GM19324 (cell line): ENCODE data around the gene CIC.
"Not testable (repeated sequence)": the region's sequence is repeated elsewhere in the genome, so short reads cannot be mapped to it uniquely, and the experiment has no call there.

Source experiments
- ATAC-seq: cut with Tn5 transposase; IDR thresholded peaks from one replicate; pipeline ENCODE4 v1.9.1; 2021; ENCODE audit warnings: mild to moderate bottlenecking, moderate library complexity; ENCODE audit not compliant: unreplicated experiment, low FRiP score

CIC gene

DNA sequence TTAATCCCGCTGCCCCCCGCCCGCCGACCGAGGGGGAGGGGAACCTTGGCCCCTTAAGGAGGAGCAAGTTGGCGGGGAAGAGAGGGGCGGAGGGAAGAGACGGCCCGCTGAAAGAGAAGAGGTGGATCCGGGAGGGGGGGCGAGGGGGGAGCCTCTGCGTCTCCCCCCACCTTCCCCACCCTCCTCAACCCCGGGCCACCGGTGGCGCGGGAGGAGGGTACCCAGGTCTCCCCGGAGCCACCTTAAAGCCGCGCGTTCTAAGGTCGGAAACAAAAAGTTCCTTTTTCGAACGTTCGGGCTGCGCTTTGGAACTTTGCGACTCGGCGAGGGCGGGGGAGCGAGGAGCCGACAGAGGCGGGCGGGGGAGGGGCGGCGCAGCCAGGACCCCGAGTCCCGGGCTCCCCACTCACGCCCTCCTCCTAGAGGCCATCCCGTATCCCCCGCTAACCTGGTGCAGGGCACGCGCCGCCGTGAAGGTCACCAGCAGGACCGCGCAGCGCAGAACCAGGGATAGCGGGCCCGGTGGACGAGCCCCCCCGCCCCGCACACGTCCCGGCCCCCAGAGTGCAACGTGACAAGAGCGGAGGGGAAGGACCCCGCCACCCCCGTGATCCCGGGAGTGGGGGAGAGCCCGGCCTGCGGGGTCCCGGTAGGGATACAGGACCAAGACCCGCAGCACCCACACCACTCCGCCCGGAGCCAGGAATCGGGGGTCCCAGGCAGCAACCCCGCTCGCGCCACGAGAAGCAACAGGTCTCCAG is 14.8 kb upstream of the CIC start:
- peak; percentile 37 for ATAC-seq

DNA sequence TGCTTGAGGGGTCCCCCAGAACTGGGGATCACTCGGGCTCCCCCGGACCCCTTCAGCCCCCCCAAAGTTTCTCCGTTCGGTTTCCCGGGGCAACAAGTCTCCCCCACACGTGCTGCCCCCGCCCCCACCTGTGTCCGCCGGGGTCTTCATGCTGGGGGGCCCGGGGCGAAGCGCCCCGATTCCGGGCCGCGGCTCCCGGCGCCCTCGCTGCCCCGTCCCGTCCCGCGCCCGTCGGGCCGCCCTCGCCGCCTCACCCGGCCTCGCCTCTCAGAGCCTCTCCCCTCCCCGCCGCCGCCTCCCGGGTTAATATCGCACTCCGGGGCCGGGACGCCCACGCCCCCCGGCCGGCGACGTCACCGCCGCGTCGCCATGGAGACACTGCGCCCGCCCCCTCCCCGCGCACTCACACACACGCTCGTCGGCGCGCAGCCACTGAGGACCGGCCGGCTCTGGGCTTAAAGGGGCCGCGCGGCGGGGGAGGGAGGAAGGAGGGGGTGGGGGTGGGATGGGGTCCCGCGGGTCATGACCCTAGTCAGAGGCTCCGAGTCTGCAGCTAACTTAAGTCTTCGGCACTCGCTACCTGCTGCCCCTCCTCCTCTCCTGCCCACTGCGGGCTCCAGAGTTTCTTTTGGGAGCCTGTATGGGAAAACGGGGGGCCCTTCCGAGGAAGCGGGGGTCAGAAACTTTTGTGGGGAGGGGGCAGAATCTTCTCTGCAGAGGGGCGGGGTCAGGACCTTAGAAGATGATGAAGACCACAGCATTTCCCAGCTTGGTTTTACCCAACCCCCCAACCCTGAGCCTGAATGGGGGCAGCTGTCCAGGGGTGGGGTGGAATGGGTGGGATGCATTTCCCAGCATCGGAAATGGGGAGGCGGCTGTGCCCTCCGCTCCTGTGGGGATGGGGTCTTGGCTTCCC is 13.9 kb upstream of the CIC start, which contains the start of gene ERF:
Gene ERF, minus strand, starts transcription at position 279 of the 916 bp plus-strand sequence. Its CDS starts 129 bp downstream, at position 150.
- ATAC-seq: peak; percentile 68

DNA sequence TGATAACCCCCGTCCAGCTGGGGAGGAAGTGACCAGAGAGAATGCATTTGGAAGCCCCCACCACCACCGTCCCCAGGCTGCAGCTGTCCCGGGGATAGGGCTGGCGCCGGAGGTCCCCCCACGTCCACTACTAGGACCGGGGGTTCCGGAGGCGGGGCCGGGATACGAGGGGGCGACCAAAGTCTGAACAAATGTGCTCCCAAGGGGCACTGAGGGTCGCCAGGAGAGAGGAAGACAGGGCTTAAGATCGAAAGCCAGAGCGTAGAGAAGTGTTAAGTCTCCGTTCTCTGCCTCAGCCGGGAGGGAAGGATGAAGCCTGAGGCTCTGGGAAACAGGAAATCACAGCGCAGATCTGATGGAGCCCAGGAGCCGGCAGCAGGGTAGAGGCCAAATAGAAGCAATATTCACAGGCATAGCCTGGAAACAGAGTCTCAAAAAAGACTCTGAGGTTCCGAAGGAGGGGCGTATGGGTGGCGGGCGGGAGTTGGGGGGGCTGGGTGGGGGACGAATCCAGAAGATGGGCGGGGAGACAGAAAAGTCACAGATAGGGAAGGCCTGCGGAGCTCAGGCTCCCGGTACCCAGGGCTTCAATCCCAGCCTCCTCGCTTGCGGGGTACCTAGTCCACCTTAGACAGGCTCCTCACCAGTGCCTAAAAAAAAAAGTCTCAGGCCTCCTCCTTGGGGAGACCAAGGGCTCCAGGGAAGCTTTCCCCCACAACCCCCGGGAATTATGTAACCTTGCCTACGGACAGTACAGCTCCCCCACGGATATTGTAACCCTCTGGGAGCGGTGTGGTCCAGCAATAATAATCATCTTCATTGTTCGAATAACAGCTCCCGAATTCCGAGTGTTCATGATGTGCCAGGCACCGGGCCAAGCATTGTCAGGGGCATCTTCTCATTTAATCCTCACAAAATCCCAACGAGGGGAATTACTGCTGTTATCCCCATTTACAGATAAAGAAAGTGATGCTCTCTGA is 13.0 kb upstream of the CIC start:
- ATAC-seq: no peak

DNA sequence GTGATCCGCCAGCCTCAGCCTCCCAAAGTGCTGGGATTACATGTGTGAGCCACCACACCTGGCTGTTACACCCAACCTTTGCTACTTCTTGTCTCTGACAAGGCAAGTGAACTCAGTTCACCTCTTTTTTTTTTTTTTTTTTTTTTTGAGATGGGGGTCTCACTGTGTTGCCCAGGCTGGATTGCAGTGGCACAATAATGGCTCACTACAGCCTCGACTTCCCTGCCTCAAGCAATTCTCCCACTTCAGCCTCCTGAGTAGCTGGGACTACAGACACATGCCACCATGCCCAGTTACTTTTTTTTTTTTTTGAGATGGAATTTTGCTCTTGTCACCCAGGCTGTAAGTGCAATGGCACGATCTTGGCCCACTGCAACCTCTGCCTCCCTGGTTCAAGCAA is 11.2 kb upstream of the CIC start:
- not testable (repeated sequence) for ATAC-seq

DNA sequence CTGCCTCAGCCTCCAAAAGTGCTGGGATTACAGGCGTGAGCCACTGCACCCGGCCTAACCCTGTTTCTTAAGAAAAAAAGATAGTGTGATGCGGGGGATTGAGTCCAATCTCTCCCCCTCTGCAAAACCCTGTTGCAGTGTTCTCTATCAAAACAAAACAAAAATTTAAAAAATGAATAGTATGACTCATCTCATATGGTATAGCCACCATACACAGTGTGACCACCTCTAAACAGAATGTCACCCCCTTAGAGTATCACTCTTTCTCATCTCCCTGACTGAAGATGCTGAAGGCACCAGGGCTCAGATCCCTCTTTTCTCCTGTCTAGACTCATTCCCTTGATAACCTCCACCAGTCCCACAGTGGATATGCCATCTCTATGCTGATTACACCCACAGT is 7.3 kb upstream of the CIC start:
- no peak for ATAC-seq

DNA sequence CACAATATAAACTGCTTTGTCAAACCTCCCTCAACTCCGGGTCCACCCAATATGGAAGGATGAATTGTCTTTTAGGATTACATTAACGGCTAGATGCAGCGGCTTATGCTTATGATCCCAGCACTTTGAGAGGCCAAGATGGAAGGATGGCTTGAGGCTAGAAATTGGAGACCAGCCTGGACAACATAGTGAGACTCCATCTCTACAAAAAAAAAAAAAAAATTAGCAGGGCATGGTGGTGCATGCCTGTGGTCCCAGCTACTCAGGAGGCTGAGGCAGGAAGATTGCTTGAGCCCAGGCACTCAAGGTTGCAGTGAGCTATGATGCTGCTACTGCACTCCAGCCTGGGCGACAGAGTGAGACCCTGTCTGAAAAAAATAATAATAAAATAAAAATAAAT is 2.9 kb upstream of the CIC start:
- not testable (repeated sequence) for ATAC-seq

DNA sequence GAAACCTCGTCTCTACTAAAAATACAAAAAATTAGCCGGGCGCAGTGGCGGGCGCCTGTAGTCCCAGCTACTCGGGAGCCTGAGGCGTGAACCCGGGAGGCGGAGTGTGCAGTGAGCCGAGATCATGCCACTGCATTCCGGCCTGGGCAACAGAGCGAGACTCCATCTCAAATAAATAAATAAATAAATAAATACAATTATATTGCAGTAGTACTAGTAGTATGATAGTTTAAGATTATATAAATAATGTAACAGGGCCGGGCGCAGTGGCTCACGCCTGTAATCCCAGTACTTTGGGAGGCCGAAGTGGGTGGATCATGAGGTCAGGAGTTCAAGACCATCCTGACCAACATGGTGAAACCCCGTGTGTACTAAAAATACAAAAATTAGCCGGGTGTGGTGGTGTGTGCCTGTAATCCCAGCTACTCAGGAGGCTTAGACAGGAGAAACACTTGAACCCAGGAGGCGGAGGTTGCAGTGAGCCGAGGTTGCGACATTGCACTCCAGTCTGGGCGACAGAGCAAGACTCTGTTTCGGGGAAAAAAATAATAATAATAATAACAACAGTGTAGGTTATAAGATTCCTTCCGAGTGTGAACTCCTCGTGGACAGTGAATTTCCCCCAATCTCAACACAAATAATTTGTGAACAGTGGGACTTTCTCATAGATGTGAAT is 2.0 kb upstream of the CIC start:
- ATAC-seq: not testable (repeated sequence)

DNA sequence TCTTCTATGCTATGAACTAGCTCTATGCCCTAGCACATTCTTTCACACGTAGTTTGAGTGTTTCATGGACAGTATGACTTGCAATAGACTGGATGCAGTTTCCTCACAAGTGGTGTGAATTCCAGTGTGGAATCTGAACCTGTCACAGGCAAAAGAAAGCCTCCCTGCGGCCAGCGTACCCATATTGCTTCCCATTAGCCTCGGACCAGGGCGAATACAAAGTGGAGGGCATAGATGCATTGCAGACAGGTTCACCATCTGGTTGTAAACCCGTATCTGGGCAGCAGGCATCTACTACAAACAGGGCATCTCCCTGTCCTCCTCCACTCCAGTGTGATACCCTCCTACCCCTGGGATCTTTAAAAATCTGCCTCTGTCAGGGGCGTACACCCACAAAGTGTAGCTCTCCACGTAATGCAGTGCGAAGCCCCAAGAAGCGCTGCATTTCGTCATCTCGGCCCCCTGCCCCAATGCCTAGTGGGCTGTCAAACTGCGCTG is 1.4 kb upstream of the CIC start:
- no peak for ATAC-seq

DNA sequence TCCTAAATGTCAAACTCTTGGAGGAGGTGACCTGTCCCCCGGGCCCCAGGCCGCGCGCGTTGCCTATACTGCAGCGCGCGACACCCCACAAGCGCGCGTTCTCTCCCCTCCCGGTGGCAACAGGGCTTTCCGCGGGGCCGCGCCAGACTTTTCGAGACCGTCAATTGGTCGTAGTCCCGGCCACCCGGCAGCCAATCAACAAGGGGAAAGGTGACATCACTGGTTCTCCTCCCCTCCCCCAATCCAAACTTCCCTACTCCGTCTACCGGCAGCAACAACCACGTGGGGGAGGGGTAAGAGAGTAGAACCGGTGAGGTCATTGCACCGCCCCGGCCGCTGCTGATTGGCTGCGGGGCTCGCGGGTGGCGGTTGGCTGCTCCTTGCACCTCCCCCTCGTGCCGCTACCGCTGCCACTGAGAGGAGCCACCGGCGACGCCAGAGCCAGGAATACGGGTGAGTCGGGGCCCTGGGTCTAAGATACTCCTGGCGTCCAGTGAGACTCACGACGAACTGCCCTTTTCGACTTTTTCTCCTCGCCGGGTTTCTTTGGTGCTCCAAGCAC is 829 bp upstream of the CIC start:
- peak; percentile 68 for ATAC-seq

DNA sequence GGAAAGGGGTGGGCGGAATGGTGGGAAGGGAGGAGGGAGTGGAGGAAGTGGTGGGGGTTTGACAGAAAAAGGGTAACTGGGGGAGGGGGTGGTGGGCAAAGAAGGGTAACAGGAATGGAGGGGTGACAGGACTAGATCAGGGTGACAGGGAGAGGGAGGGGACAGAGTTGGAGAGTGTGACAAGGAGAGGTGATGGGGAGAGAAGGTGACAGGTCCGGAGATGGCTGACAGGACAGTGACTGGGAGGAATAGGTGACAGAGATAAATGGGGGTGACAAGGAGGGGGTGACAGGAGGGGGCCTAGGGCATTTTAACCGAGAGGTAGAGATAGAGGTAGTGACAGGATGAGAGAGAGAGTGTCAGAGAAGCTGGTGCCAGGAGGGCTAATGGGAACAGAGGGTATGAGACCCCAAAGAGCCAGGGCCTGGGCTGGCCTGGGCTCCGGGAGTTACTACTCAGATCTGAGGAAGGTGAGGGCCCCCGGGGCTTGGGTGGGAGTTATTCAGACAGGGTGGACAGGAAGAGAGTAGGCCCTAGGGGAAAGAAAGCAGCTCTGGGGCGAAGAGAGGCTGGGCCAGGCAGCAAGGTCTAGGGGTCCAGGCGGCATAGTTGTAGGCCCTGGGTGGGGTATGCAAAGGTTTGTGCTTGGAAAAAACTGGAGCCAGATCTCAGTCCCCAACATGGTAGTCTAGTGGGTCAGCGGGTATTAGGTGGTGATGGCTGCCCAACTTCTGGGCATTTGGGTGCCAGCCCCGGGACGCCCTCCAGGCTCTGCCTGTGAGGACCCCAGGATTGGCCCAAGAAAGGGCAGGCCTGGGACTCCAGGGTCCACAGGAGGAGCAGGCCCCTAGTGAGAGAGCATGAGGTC is 660 bp downstream of the CIC start:
- ATAC-seq: no peak

DNA sequence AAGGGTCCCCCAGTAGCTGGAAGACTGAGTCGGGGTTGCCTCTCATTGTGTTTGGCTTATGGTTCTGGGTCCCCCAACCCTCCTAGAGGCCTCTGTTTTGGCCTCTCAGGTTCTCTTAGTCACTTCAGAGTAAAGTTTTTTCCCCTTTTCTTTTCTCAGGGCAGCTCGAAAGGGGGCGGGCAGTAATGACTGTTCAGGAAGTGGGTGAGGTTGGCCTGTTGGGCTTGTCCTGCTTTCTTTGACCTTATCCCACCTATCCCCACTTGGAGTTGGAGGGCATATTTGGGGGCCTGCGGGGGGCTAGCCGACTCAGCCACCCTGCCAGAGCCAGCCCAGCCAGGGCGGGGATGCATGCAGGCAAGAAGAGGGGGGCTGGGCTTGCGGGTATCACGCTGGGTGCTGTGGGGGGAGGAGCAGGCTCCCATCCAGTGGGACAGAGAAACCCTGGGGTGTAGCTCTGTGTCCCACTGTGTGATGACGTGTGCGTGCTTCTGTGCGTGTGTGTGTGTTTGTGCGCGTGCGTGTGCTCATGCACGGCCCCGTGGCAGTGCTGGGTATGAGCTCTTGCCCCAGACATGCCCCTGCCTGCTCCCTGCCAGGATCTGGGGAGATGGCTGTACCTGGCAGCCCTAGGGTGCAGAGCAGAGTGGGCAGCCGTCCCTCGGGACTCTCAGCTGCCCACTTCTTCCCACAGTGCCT is 1.4 kb downstream of the CIC start:
- ATAC-seq: no peak

DNA sequence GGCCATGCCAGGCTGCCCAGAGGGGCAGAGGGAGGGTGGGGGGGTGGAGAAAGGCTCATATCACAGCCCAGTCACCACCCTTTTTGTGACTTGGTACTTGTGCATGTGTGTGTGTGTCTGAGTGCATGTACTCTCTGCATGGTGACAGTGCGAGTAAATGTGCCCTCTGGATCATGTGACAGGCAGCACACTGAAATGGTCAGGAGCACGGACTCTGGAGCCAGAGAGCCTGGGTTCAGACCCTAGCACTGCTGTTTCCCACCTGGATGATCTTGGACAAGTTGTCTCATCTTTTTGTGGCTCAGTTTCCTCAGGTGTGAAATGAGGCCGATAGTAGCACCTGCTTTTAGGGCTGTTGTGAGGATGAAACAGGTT is 2.0 kb downstream of the CIC start:
- ATAC-seq: no peak

DNA sequence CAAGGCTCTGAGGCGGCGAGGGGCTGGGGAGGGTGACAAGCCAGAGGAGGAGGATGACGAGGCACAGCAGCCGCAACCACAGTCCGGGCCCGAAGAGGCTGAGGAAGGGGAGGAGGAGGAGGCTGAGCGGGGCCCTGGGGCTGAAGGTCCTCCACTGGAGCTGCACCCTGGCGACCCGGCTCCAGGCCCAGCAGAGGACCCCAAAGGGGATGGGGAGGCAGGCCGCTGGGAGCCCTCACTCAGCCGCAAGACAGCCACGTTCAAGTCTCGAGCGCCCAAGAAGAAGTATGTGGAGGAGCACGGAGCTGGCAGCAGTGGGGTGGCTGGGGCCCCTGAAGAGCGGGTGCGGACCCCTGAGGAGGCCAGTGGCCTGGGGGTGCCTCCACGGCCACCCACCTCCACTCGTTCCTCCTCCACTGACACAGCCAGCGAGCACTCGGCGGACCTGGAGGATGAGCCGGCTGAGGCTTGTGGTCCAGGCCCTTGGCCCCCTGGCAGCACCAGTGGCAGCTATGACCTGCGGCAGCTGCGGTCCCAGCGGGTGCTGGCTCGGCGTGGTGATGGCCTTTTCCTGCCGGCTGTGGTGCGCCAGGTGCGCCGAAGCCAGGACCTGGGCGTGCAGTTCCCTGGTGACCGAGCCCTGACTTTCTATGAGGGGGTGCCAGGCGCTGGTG is 2.9 kb downstream of the CIC start:
- ATAC-seq: no peak

DNA sequence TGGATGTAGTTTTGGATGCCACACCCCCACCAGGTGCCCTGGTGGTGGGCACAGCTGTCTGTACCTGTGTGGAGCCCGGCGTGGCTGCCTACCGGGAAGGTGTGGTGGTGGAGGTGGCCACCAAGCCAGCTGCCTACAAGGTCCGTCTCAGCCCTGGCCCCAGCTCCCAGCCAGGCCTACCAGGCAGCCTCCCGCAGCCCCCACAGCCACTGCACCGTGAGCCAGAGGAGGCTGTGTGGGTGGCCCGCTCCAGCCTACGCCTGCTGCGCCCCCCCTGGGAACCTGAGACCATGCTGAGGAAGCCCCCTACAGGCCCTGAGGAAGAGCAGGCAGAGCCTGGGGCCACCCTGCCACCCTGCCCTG is 3.5 kb downstream of the CIC start:
- ATAC-seq: no peak

DNA sequence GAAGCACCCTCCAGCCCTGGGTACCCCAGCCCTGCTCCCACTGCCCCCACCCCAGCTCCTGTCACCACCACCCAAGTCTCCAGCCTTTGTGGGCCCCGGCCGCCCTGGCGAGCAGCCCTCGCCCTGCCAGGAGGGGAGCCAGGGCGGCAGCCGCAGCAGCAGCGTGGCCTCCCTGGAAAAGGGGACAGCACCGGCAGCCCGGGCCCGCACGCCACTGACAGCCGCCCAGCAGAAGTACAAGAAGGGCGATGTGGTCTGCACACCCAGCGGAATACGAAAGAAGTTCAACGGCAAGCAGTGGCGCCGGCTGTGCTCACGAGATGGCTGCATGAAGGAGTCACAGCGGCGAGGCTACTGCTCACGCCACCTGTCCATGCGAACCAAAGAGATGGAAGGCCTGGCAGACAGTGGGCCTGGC is 3.9 kb downstream of the CIC start:
- ATAC-seq: no peak

DNA sequence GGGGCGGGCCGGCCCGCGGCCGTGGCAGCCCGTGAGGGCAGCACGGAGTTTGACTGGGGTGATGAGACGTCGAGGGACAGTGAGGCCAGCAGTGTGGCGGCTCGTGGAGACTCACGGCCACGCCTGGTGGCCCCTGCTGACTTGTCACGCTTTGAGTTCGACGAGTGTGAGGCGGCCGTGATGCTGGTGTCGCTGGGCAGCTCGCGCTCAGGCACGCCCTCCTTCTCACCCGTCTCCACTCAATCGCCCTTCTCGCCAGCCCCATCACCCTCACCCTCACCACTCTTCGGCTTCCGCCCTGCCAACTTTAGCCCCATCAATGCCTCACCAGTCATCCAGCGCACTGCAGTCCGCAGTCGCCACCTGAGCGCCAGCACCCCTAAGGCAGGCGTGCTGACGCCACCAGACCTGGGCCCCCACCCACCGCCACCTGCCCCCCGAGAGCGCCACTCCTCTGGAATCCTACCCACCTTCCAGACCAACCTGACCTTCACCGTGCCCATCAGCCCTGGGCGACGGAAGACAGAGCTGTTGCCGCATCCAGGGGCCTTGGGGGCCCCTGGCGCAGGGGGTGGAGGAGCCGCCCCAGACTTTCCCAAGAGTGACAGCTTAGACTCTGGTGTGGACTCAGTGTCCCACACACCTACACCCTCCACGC is 4.5 kb downstream of the CIC start:
- no peak for ATAC-seq
